ENCODE measurements around the gene AMBP. TPM values are rescaled to one million over a fixed set of nuclear protein-coding genes. Genes with fewer than 3 reads are reported as not detected.

The AMBP gene
- total RNA-seq, 1 donor from 2014 or later, result not detected

GRCh38 chr9:114114364-114114763 lies 36.3 kb upstream of the AMBP start:
- FAIRE-seq (no peak), DNase-seq (ENCODE audit: low read depth) (peak; percentile 48)
- H3K4me3 ChIP-seq (ENCODE audit: low read depth, low read length), result no peak overlapping the region
- TF ChIP-seq CTCF (IDR thresholded peaks at IDR 0.05; ENCODE audit: insufficient read depth, low read length, severe bottlenecking), result no peak
- peaks cover 20% of the 10 kb centered on the region for H3K27me3 ChIP-seq (ENCODE audit: control insufficient read depth, insufficient read depth, low read length)
- H3K36me3 ChIP-seq (ENCODE audit: control insufficient read depth, insufficient read depth, low read length), result no peaks in the 10 kb centered on the region

- Histone ChIP-seq H3K36me3 (ENCODE audit: control insufficient read depth, insufficient read depth, low read length) (no peaks in the 10 kb centered on the region), H3K27me3 (ENCODE audit: control insufficient read depth, insufficient read depth, low read length) (peaks cover 9% of the 10 kb centered on the region), H3K4me3 (ENCODE audit: low read depth, low read length) (no peak overlapping the region)
- FAIRE-seq (peak; percentile 82), DNase-seq (ENCODE audit: low read depth) (peak; percentile 34)
- TF ChIP-seq CTCF (IDR thresholded peaks at IDR 0.05; ENCODE audit: insufficient read depth, low read length, severe bottlenecking), result no peak
Measured at GRCh38 chr9:114112778-114113584, 34.9 kb upstream of the AMBP start.

DNA sequence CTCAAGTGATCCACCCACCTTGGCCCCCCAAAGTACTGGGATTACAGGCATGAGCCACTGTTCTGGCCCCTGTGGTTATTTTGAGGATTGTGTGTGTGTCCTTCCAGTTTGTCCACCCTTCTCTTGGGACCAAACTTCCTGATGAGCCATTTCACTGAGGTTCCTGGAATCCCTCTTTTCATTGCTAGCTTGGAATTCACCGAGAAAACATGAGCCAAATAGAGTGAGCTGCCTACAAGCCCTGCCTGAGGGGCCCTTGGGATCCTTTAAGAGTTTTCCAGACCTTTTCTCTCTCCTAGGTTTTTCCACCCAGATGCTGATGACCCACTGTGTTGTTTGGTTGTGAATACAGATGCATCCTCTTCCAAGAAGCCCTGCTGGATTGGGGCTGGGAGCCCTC lies 34.2 kb upstream of the AMBP start:
- Histone ChIP-seq H3K27me3 (ENCODE audit: control insufficient read depth, insufficient read depth, low read length) (peaks cover 7% of the 10 kb centered on the region), H3K4me3 (ENCODE audit: low read depth, low read length) (no peak overlapping the region), H3K36me3 (ENCODE audit: control insufficient read depth, insufficient read depth, low read length) (no peaks in the 10 kb centered on the region)
- no peak for FAIRE-seq
- no peak for TF ChIP-seq CTCF (IDR thresholded peaks at IDR 0.05; ENCODE audit: insufficient read depth, low read length, severe bottlenecking)
- DNase-seq (ENCODE audit: low read depth), result no peak

DNA sequence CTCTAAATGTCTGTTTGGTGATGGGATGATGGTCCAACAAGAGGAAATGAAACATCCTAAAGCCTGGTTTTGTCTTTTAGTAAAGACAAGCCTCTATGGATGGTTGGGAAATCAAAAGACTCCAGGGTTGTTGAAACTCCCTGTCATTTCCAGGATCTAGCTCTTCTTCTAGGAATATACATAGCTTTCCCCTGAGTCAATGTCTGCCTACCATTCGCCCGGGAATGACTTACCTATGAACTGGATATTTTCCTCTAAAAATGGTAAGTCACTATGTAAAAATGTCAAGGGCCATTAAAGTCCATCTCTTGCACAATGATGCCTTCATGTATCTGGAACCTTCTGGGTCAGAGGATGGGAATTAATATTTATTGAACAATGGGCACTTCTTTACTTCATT lies 32.1 kb upstream of the AMBP start:
- H3K27me3 ChIP-seq (ENCODE audit: control insufficient read depth, insufficient read depth, low read length), result peaks cover 4% of the 10 kb centered on the region
- no peak for TF ChIP-seq CTCF (IDR thresholded peaks at IDR 0.05; ENCODE audit: insufficient read depth, low read length, severe bottlenecking)
- no peaks in the 10 kb centered on the region for H3K36me3 ChIP-seq (ENCODE audit: control insufficient read depth, insufficient read depth, low read length)
- DNase-seq (ENCODE audit: low read depth), result peak; percentile 73
- H3K4me3 ChIP-seq (ENCODE audit: low read depth, low read length), result no peak overlapping the region
- no peak for FAIRE-seq

DNA sequence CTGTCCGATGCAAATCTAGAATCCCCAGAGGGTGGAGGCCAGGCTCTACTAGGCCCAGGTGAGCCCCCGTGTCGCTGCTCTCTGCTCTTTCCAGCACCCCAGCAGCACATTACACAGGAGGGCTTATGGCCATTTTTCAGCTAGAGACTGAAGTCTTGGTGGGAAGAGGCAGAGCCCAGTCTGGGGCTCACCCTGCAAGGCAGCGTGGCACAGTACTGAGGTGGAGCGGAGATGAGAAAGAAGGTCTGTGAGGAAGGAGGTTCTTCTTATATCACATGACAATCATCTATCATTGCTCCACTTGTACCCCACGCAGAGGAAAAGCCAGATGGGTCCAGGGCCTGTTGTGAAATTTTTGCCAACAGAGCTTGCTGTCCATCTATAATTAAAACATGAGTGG lies 31.0 kb upstream of the AMBP start:
- H3K27me3 ChIP-seq (ENCODE audit: control insufficient read depth, insufficient read depth, low read length), result peaks cover 4% of the 10 kb centered on the region
- no peak for DNase-seq (ENCODE audit: low read depth)
- H3K36me3 ChIP-seq (ENCODE audit: control insufficient read depth, insufficient read depth, low read length), result no peaks in the 10 kb centered on the region
- no peak for TF ChIP-seq CTCF (IDR thresholded peaks at IDR 0.05; ENCODE audit: insufficient read depth, low read length, severe bottlenecking)
- no peak overlapping the region for H3K4me3 ChIP-seq (ENCODE audit: low read depth, low read length)
- FAIRE-seq, result no peak
